T-helper 2 cell (primary cell): ENCODE results near the gene SWT1.

Experiments used
- DNase-seq, 5 experiments: peaks; one replicate each; pipeline versions ENCODE4 v3.0.0 to v3.0.0-alpha.2; 2012 to 2022
- total RNA-seq, 2 donors: gene quantifications; one replicate each; lab custom pipeline; 2026; lab: John Stamatoyannopoulos, UW

Gene SWT1, protein sequence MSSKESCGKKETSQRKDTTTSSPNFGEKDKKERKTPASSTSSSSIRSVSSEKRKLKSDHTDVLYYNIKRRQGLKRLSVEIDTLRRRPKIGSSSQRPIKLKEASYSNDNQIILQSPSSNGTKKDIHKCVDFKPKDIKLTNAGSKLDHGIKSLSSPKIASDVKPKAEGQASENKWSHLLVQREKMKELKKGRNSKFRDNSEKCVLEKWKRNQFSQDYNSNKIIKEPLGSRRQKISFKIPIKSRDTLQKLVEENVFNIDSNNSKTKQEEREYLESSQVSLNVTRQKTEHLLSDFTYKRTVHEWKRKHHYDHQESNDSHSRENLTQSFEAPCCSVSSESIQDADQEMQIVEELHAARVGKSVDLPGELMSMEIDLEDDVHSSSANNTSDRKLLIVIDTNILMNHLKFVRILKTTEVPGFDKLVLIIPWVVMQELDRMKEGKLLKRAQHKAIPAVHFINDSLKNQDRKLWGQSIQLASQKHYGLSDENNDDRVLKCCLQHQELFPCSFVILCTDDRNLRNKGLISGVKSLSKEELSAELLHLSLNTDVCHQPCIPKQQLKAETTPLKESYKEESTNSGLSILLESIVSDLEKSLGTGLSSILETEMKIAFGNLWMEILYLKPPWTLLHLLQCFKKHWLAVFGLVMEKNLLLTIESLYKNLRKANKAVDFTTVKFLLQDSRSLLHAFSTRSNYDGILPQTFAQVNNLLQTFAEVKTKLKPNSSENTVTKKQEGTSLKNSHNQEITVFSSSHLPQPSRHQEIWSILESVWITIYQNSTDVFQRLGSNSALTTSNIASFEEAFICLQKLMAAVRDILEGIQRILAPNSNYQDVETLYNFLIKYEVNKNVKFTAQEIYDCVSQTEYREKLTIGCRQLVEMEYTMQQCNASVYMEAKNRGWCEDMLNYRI
- 14.7 to 19.8 reads per million in 2 donors for total RNA-seq

- peak; percentile 93 to 99 (median 97) for DNase-seq
Observed at GRCh38 chr1:185156854-185157598, at the start of gene SWT1, which contains the start of gene TRMT1L. Gene SWT1 (plus strand): TSS chr1:185157167. CDS start chr1:185160842, 3,675 bp downstream. Gene TRMT1L (minus strand): TSS chr1:185156953. CDS start chr1:185156712, 241 bp downstream.

- DNase-seq = peak in 1 of 5 experiments; percentile 34
Observed at GRCh38 chr1:185108321-185108720, 48.6 kb upstream of the SWT1 start.

DNA sequence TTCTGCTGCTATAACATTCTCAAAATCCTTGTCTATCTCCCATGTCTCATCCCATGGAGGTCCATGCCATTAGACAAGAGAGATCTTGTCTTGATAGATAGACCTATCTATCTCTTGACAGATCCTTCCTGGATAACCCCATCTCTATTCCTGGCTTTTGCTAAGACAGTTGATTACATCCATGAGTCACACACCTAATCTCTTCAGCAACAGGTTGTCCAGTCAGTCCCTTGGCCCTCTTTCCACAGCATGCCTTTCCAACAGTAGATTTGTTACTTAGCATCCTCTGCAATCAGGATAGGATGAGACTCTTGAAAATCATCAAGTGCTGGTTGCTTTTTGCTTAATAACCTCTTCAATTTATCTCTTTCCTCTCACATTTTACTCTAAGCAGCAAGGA, 46.8 kb upstream of the SWT1 start:
- no peak for DNase-seq

- DNase-seq = no peak
Observed at GRCh38 chr1:185111873-185112272, 45.1 kb upstream of the SWT1 start.

GRCh38 chr1:185112356-185112755, 44.6 kb upstream of the SWT1 start:
- no peak for DNase-seq

DNA sequence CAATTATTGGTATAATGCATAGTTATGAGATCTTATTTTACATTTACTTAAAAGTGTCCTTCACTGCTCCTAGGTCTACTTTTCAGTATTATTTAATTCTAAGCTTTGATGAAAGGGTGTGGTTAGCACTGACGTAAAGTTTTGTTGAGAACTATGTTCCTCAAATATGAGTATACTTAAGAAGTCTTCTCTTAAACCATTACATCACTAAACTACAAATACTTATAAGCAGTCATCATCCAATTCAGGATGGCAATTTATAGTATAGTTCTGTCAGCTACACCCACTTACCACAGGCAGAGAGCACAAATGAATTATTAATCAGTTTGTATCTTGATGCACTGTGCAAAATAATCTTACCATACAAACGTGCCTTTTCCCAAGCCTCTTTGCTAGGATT, 27.3 kb upstream of the SWT1 start:
- no peak for DNase-seq

GRCh38 chr1:185132534-185132933, 24.4 kb upstream of the SWT1 start:
- DNase-seq = no peak

DNA sequence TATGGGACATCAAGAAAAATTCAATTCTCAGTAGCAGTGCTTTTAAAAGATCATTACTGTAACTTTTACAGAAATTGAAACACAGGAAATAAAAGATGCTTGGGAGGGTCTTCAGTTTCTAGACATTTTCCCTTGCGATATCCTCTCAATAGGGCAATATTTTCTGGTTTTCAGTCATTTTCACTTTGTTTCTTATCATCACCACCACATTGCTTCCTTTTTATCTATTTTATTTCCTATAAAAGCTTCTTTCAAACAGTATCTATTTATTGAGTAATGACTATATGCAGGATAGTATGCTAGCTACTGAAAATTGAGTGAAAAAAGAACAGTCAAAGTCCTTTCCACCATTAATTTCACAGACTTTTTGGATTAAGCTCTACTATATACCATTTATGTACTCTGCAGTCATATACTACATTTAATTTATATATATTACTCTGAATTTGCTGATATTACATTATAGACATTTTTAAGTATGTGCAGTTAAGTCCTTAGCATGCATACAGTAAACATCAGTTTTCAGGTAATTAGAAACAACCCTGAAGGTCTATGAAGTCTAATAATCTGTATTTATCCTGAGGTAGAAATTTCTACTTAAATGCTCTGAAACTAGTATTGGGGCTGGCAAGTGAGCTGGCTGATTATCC, 18.9 kb upstream of the SWT1 start:
- no peak for DNase-seq

DNA sequence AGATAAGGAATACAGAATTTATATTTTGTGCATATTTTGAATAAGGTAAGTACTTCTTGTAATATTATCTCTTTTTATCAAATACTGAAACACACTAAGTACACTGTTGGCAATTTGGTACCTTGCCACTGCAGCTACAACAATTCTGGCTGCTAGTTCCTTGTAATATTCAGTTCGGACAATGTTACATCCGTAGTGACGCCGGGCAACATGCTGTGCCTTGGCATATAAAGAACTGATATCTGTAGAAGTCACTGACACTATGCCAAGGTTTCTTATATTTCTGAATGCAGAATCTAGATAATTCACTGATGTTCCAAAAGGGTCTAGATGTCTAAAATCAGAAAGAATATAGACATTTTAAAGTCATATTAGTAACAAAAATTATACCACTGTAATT, 17.7 kb upstream of the SWT1 start:
- DNase-seq = no peak

DNA sequence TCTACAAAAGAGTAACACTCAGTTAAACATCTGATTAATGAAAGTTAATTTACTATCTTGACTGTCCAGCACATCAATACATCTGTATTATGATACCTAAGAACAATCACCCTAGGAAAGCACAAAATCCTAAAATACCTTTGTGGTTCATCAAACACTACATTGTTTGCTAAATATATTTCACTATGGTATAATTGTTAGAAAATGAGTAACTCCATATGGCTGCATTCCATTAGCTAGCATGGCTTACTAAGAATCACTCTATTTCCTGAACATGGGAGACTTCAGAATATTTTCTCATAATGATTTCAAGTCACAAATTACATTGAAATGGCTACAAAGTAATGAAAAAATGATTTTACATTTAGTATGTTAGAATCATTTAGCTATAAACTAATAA, 12.7 kb upstream of the SWT1 start:
- DNase-seq = no peak

DNA sequence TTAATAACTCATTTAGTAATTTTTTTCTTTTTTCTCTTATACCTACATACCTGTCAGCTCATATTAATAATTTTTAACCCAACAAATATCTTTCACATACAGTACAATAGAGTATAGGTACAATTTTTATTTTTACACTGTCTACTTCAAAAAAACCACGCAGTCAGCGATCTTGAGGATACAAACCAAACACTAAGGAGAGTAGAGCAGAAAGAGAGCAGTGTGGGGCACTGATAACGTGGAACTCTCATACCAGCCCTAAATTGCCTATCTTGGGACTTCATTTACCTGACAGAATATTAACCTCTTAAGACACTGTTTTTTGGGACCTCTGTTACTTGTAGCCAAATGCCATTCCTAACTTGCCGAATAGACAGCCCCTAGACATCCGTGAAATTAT, 5.8 kb upstream of the SWT1 start:
- no peak for DNase-seq

DNA sequence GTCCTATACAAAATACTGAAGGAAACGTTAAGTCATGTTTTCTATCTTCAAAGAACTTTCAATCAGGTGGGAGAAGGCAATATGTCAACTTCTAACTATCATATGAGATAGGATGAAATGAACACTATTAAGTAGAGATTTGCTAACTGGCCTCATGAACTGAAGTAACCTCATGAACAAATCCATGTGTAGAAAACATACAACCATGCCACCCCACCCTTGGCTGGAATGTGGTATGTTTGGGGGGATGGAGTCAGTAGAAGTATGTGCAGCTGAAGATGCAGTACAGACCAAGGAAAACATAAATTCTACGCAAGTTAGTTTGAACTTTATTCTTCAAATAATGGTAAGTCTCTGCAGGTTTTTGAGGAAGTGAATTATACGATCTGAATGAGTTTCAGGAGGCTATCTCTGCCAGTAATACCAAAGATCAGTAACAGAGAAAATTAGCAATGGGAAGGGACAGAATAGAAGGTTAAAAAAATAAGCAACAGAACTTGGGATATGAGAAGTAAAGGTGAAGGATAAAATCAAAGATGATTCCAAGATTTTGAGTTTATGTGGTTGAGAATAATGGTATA, 4.7 kb upstream of the SWT1 start:
- DNase-seq = no peak

GRCh38 chr1:185154912-185155513, 2.0 kb upstream of the SWT1 start:
- no peak for DNase-seq

GRCh38 chr1:185155600-185156287, 1.2 kb upstream of the SWT1 start:
- peak in 2 of 5 experiments; percentile 28 to 54 for DNase-seq

DNA sequence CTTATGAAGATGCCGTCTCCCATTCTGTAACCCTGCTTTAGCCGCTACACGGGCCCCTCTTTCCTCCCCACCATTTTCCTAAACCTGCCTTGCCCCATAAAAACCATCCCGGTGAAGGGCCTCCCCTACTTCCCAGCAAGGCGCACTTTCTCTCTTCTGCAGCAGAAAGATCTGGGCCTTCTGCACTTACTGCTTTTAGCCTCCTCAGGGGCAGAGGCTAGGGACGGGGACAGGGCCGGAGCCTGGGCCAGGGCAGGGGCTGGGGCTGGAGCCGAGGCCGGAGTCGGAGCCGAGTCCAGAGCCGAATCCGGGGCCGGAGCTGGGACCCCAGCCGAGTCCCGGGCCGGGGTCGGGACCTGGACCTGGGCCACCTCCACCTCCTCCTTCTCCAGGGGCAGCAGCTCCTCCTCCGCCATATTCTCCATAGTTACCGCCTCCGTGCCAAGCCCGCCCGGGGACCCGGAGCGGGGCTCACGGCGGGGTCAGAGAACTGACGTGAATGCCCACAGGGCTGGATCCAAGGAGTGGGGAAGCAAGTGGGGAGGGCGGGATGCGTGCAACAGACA, 596 bp upstream of the SWT1 start:
- no peak for DNase-seq

DNA sequence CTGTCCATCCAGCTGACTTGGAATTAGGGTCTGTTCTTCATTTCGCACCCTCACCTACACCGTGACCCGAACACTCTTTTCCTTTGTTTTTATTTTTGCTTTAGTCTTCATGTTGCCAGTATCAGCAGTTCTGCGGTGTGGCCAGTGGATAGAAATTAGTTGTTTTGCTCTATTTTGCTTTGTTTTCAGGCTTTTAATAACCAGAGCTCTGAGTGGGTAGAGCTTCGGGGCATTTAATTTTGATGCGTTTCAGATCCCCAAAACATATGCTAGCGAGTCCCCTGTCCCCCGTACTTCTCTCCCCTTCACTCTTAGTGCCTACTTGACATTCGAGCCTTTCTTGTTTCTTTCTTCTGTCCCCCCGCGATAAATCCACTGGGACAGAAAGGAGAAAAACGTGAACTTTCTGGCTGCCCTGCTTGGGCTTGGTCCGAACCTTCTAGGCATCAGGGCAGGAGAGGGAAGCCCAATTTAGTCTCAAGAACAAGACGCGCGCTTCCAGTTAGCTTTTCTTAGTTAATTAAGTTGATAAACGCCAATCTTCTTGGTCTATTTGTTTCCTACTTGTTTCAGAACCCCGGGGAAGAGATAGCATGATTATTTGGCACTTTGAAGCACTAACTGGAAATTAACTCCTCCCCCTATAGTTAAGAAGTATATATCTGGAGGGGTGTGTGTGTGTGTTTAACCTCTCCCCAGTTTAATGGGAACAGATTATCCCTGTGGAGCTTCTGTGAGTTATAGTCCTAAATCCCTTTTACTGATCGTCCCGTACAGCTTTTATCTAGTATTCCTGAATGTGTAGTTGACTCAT, 839 bp downstream of the SWT1 start:
- peak in 1 of 5 experiments; percentile 23 for DNase-seq

- no peak for DNase-seq
Observed at GRCh38 chr1:185158800-185159199, 1.8 kb downstream of the SWT1 start.

DNA sequence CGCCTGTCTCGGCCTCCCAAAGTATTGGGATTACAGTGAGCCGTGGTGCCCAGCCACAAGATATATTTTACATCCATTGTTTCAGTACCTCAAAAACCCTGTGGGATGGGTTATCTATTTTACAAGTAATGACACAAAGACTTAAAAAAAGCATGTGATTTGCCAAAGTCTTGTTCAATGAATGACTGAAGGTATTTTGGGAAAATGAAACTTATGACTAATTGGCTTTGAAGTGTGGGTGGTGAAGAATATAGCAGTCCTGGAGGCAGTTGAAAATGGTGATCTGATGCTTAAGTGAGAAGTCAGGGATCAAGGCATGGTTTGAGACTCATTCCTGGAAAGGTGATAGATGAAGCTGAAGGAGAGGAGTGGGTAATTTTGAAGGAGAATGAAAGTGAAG, 3.0 kb downstream of the SWT1 start:
- DNase-seq = no peak

- no peak for DNase-seq
Observed at GRCh38 chr1:185162491-185162890, 5.5 kb downstream of the SWT1 start.

GRCh38 chr1:185166106-185166505, 9.1 kb downstream of the SWT1 start:
- peak in 1 of 5 experiments; percentile 26 for DNase-seq
